HL-60 (cell line): ENCODE data around the gene DOK5.

Experiments used
- GABPA ChIP-seq: IDR thresholded peaks from 2 replicates; pipeline ENCODE4 v1.6.1; 2012; ENCODE audit warnings: low read depth
- POLR2AphosphoS5 ChIP-seq: IDR thresholded peaks from 2 replicates; pipeline ENCODE4 v1.6.1; 2012; ENCODE audit warnings: low read depth
- TF ChIP-seq, protein P1 (sequence below): IDR thresholded peaks from one replicate; pipeline ENCODE4 v1.5.1; 2011; ENCODE audit warnings: low read length, control low read depth, inconsistent platforms; ENCODE audit not compliant: insufficient read depth
- TF ChIP-seq, protein P2 (sequence below): IDR thresholded peaks from 2 replicates; pipeline ENCODE4 v1.6.1; 2012; ENCODE audit warnings: low read depth; ENCODE audit not compliant: insufficient replicate concordance

DNA sequence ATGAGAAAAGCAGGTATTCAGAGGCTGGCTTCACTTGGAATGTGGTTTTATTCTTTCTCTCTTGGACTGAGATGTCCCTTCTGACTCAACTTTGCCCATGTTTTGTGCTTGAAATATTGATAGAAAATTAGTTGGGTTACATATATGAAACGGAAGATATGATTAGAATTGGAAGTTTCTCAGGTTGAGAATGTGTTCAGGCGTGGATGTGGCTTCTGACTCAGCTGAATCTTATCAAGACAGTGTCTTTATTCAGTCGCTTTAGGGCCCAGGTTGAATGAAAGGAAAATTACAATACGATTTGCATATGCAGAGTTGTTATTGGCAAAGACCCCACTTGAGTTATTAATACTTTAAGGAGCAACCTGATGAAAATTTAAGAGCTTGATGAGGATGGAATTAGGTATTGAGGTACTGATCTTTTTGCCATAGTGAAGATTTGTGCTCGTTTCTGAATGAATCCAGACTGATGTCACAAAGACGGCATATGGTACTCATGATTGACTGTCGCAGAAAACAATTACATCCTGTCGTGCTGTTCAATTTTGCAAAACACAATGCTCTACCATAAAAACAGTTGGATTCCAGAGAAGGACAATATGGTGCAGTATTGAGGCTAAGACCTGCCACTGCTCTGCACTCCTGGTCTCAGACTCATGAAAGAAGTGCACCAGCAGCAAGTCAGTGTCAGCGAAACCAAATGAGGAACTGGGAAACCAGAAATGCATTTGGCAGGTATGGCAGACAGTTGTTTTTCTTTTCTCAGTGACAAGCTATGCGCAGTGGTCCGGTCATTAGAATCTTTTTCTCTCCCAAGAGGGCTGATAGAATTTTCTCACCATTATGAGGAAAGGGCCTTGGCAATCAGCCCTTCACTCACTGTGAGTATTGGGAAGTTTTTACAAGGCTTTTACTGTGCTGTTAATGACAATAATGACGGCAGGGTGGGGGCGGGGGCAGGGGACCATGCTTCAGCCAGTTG lies 158.3 kb downstream of the DOK5 start:
- TF ChIP-seq, protein P1, sequence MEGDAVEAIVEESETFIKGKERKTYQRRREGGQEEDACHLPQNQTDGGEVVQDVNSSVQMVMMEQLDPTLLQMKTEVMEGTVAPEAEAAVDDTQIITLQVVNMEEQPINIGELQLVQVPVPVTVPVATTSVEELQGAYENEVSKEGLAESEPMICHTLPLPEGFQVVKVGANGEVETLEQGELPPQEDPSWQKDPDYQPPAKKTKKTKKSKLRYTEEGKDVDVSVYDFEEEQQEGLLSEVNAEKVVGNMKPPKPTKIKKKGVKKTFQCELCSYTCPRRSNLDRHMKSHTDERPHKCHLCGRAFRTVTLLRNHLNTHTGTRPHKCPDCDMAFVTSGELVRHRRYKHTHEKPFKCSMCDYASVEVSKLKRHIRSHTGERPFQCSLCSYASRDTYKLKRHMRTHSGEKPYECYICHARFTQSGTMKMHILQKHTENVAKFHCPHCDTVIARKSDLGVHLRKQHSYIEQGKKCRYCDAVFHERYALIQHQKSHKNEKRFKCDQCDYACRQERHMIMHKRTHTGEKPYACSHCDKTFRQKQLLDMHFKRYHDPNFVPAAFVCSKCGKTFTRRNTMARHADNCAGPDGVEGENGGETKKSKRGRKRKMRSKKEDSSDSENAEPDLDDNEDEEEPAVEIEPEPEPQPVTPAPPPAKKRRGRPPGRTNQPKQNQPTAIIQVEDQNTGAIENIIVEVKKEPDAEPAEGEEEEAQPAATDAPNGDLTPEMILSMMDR: no peak
- no peak for TF ChIP-seq GABPA
- TF ChIP-seq, protein P2, sequence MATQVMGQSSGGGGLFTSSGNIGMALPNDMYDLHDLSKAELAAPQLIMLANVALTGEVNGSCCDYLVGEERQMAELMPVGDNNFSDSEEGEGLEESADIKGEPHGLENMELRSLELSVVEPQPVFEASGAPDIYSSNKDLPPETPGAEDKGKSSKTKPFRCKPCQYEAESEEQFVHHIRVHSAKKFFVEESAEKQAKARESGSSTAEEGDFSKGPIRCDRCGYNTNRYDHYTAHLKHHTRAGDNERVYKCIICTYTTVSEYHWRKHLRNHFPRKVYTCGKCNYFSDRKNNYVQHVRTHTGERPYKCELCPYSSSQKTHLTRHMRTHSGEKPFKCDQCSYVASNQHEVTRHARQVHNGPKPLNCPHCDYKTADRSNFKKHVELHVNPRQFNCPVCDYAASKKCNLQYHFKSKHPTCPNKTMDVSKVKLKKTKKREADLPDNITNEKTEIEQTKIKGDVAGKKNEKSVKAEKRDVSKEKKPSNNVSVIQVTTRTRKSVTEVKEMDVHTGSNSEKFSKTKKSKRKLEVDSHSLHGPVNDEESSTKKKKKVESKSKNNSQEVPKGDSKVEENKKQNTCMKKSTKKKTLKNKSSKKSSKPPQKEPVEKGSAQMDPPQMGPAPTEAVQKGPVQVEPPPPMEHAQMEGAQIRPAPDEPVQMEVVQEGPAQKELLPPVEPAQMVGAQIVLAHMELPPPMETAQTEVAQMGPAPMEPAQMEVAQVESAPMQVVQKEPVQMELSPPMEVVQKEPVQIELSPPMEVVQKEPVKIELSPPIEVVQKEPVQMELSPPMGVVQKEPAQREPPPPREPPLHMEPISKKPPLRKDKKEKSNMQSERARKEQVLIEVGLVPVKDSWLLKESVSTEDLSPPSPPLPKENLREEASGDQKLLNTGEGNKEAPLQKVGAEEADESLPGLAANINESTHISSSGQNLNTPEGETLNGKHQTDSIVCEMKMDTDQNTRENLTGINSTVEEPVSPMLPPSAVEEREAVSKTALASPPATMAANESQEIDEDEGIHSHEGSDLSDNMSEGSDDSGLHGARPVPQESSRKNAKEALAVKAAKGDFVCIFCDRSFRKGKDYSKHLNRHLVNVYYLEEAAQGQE: no peak
- no peak for TF ChIP-seq POLR2AphosphoS5
